Measurements from ENCODE around the gene LRP8. TPM values are rescaled to one million over a fixed set of nuclear protein-coding genes. Genes with fewer than 3 reads are reported as not detected.

Gene LRP8
- total RNA-seq, 1 donor from 2014 or later: 15.6 TPM

GRCh38 chr1:53277326-53277725, 50.5 kb downstream of the LRP8 start:
- H3K9me3 ChIP-seq (ENCODE audit: low read depth): no peaks in the 10 kb centered on the region
- H3K79me2 ChIP-seq (ENCODE audit: low read depth): no peaks in the 10 kb centered on the region
- H2AFZ ChIP-seq (replicated peaks): no peak overlapping the region
- no peaks in the 10 kb centered on the region for H3K4me1 ChIP-seq
- Mint-ChIP-seq H3K27ac (no peak overlapping the region), H3K36me3 (peaks cover 15% of the 10 kb centered on the region), H3K27me3 (ENCODE audit: insufficient read depth, low read depth) (peaks cover 2% of the 10 kb centered on the region), H3K9me3 (no peaks in the 10 kb centered on the region), H3K4me1 (peaks cover 19% of the 10 kb centered on the region), H3K4me3 (no peak overlapping the region)
- H3F3A ChIP-seq (ENCODE audit: low read depth): peaks cover 2% of the 10 kb centered on the region
- H3K27ac ChIP-seq: no peak overlapping the region
- H4K20me1 ChIP-seq (ENCODE audit: low read depth): no peaks in the 10 kb centered on the region
- H3K36me3 ChIP-seq: no peaks in the 10 kb centered on the region
- H3K9ac ChIP-seq: no peak overlapping the region
- H3K4me3 ChIP-seq: no peak overlapping the region
- no peaks in the 10 kb centered on the region for H3K27me3 ChIP-seq
- TF ChIP-seq EZH2 (IDR thresholded peaks at IDR 0.05) (no peak), CTCF (IDR thresholded peaks at IDR 0.05) (no peak), EZH2phosphoT487 (IDR thresholded peaks at IDR 0.05) (no peak)
- H3K4me2 ChIP-seq: no peak overlapping the region
- no peak for DNase-seq (ENCODE audit: low spot score)

- Histone ChIP-seq H3K4me2 (no peak overlapping the region), H3F3A (ENCODE audit: low read depth) (peaks cover under 1% of the 10 kb centered on the region), H3K79me2 (ENCODE audit: low read depth) (no peaks in the 10 kb centered on the region), H3K27ac (no peak overlapping the region), H3K9ac (no peak overlapping the region), H3K4me1 (no peaks in the 10 kb centered on the region), H2AFZ (replicated peaks) (no peak overlapping the region), H3K9me3 (ENCODE audit: low read depth) (no peaks in the 10 kb centered on the region), H4K20me1 (ENCODE audit: low read depth) (no peaks in the 10 kb centered on the region), H3K36me3 (no peaks in the 10 kb centered on the region), H3K4me3 (no peak overlapping the region), H3K27me3 (no peaks in the 10 kb centered on the region)
- Mint-ChIP-seq H3K27me3 (ENCODE audit: insufficient read depth, low read depth) (peaks cover 2% of the 10 kb centered on the region), H3K27ac (no peak overlapping the region), H3K4me1 (peaks cover 19% of the 10 kb centered on the region), H3K4me3 (no peak overlapping the region), H3K9me3 (no peaks in the 10 kb centered on the region), H3K36me3 (peaks cover 18% of the 10 kb centered on the region)
- TF ChIP-seq EZH2phosphoT487 (IDR thresholded peaks at IDR 0.05) (no peak), EZH2 (IDR thresholded peaks at IDR 0.05) (no peak), CTCF (IDR thresholded peaks at IDR 0.05) (no peak)
- no peak for DNase-seq (ENCODE audit: low spot score)
Measured at GRCh38 chr1:53276902-53277281, 51.0 kb downstream of the LRP8 start.

- Histone ChIP-seq H3K4me2 (no peak overlapping the region), H3K9me3 (ENCODE audit: low read depth) (no peaks in the 10 kb centered on the region), H3K4me1 (no peaks in the 10 kb centered on the region), H3K79me2 (ENCODE audit: low read depth) (no peaks in the 10 kb centered on the region), H4K20me1 (ENCODE audit: low read depth) (no peaks in the 10 kb centered on the region), H3K27me3 (no peaks in the 10 kb centered on the region), H3K27ac (no peak overlapping the region), H3F3A (ENCODE audit: low read depth) (no peaks in the 10 kb centered on the region), H3K9ac (no peak overlapping the region), H3K36me3 (no peaks in the 10 kb centered on the region), H3K4me3 (no peak overlapping the region), H2AFZ (replicated peaks) (no peak overlapping the region)
- TF ChIP-seq CTCF (IDR thresholded peaks at IDR 0.05) (no peak), EZH2phosphoT487 (IDR thresholded peaks at IDR 0.05) (no peak)
- Mint-ChIP-seq H3K4me1 (peaks cover 19% of the 10 kb centered on the region), H3K27me3 (ENCODE audit: insufficient read depth, low read depth) (peaks cover 4% of the 10 kb centered on the region), H3K4me3 (no peak overlapping the region), H3K27ac (no peak overlapping the region), H3K9me3 (no peaks in the 10 kb centered on the region), H3K36me3 (peaks cover 18% of the 10 kb centered on the region)
- DNase-seq (ENCODE audit: low spot score): no peak
Measured at GRCh38 chr1:53276153-53276901, 51.5 kb downstream of the LRP8 start.
